ENCODE data around the gene EHBP1L1.

EHBP1L1 gene

GRCh38 chr11:65539744-65540289, 36.0 kb upstream of the EHBP1L1 start:
- DNase-seq (ENCODE audit: low spot score): peak; percentile 88
- no peak for TF ChIP-seq CTCF (IDR thresholded peaks at IDR 0.05; ENCODE audit: borderline replicate concordance, control extremely low read depth, extremely low read depth, insufficient read depth, missing control alignments)
- in situ Hi-C loops (cut with MboI; ENCODE audit: low sequenced_read_pairs, unreplicated experiment): no loop called here

GRCh38 chr11:65540290-65541092, 35.4 kb upstream of the EHBP1L1 start:
- peak; percentile 99 for DNase-seq (ENCODE audit: low spot score)
- TF ChIP-seq CTCF (IDR thresholded peaks at IDR 0.05; ENCODE audit: borderline replicate concordance, control extremely low read depth, extremely low read depth, insufficient read depth, missing control alignments): peak; percentile 88
- in situ Hi-C loops (cut with MboI; ENCODE audit: low sequenced_read_pairs, unreplicated experiment): no loop called here

GRCh38 chr11:65541093-65541982, 34.5 kb upstream of the EHBP1L1 start:
- no peak for TF ChIP-seq CTCF (IDR thresholded peaks at IDR 0.05; ENCODE audit: borderline replicate concordance, control extremely low read depth, extremely low read depth, insufficient read depth, missing control alignments)
- in situ Hi-C loops (cut with MboI; ENCODE audit: low sequenced_read_pairs, unreplicated experiment): no loop called here
- DNase-seq (ENCODE audit: low spot score): no peak

GRCh38 chr11:65542738-65543390, 33.0 kb upstream of the EHBP1L1 start:
- DNase-seq (ENCODE audit: low spot score): no peak
- TF ChIP-seq CTCF (IDR thresholded peaks at IDR 0.05; ENCODE audit: borderline replicate concordance, control extremely low read depth, extremely low read depth, insufficient read depth, missing control alignments): no peak
- in situ Hi-C loops (cut with MboI; ENCODE audit: low sequenced_read_pairs, unreplicated experiment): no loop called here

- in situ Hi-C loops (cut with MboI; ENCODE audit: low sequenced_read_pairs, unreplicated experiment): no loop called here
- no peak for DNase-seq (ENCODE audit: low spot score)
- no peak for TF ChIP-seq CTCF (IDR thresholded peaks at IDR 0.05; ENCODE audit: borderline replicate concordance, control extremely low read depth, extremely low read depth, insufficient read depth, missing control alignments)
Measured at GRCh38 chr11:65545853-65546216, 30.0 kb upstream of the EHBP1L1 start.
